ENCODE measurements around the gene BLMH. TPM values are rescaled to one million over a fixed set of nuclear protein-coding genes. Genes with fewer than 3 reads are reported as not detected.

The BLMH gene
- total and polyA plus RNA-seq, 2 donors (not counting 1 experiment from before 2014, with no cell fraction given) = 5.9 to 25.9 TPM

DNA sequence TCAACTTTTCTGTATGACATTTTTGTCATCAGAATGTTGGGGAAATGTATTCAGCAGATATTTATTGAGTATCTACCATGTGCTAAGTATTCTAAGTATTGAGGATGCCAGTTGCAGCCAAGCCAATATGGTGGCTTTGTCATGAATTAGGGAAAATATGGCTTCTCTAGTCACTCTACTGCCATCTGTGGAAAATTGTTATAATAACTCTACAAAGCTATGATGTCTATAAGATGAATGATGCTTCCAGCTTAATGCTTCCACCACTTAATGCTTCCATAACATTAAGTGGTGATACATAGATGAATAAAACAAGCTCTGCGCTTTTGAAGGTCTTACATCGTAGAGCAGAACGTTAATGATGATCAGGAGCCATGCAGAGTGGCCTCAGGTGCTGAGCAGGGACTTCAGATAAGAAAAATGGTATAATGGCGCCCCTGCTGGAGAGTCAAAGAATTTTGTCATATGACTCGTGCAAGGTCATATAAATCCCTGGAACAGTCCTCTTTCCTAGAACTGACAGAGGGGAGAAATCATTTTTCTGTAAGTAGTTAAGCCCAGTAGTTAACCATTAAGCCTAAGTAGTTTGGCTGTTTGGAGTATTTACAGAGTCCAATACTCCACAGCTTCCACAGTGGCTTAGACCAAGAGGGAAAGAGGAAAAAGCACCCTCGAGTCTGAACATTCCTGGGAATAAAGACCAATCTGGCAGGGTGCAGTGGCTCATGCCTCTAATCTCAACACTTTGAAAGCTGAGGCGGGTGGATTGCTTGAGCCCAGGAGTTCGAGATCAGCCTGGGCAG, 44.8 kb upstream of the BLMH start:
- ChIA-PET CTCF (interaction anchor here (0.6 to 9.6 kb wide), 19 partner anchors 9 to 1790 kb away, joined by 3 to 218 read pairs (median 3); no protein-coding TSS in a partner anchor), POLR2A (interaction anchor here (1.3 kb wide), 1 partner anchor 232 kb away, joined by 6 read pairs; no protein-coding TSS in a partner anchor)
- intact Hi-C loops (cut with micrococcal nuclease) = loop anchor here (1.0 kb wide), 2 partner anchors 211 to 232 kb away; no protein-coding TSS in a partner anchor
- H3K79me2 ChIP-seq (ENCODE audit: control insufficient read depth, insufficient read depth, low read length) = no peaks in the 10 kb centered on the region
- DNase-seq = peak; percentile 71
- H3K4me3 ChIP-seq (ENCODE audit: control extremely low read depth in 1 of 5, extremely low read depth in 1 of 5, insufficient read depth in 1 of 5, low read depth in 2 of 5, low read length in 4 of 5) = no peak overlapping the region
- TF ChIP-seq EZH2 (IDR thresholded peaks at IDR 0.05; ENCODE audit: borderline replicate concordance, insufficient read depth, low read depth, low read length, poor library complexity, severe bottlenecking) = no peak
- TF ChIP-seq, protein P1, sequence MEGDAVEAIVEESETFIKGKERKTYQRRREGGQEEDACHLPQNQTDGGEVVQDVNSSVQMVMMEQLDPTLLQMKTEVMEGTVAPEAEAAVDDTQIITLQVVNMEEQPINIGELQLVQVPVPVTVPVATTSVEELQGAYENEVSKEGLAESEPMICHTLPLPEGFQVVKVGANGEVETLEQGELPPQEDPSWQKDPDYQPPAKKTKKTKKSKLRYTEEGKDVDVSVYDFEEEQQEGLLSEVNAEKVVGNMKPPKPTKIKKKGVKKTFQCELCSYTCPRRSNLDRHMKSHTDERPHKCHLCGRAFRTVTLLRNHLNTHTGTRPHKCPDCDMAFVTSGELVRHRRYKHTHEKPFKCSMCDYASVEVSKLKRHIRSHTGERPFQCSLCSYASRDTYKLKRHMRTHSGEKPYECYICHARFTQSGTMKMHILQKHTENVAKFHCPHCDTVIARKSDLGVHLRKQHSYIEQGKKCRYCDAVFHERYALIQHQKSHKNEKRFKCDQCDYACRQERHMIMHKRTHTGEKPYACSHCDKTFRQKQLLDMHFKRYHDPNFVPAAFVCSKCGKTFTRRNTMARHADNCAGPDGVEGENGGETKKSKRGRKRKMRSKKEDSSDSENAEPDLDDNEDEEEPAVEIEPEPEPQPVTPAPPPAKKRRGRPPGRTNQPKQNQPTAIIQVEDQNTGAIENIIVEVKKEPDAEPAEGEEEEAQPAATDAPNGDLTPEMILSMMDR (IDR thresholded peaks at IDR 0.05) = peak; percentile 89
- 46% methylated on average over 4 of the region's 8 CpGs for WGBS (ENCODE audit: insufficient coverage)
- H3K9me3 ChIP-seq (ENCODE audit: control extremely low read depth in 1 of 3, control insufficient read depth in 2 of 3, insufficient read depth in 1 of 3, low read length in 2 of 3) = no peaks in the 10 kb centered on the region
- H3K4me3 Mint-ChIP-seq = no peak overlapping the region
- no peak overlapping the region for H3K27ac Mint-ChIP-seq
- H3K9me3 Mint-ChIP-seq (ENCODE audit: insufficient read depth) = no peaks in the 10 kb centered on the region
- peaks cover 11% of the 10 kb centered on the region for H3K4me1 Mint-ChIP-seq
- H3K4me1 ChIP-seq (ENCODE audit: control insufficient read depth in 2 of 2, insufficient read depth in 2 of 2, low read length in 2 of 2) = peaks cover 5 to 6% of the 10 kb centered on the region in 2 donors
- no peak overlapping the region for H2AFZ ChIP-seq (ENCODE audit: insufficient read depth, low read depth, low read length, poor library complexity, severe bottlenecking)
- ATAC-seq (ENCODE audit: low read depth) = peak; percentile 42
- H3K9ac ChIP-seq (ENCODE audit: low read length) = no peak overlapping the region
- H4K20me1 ChIP-seq (ENCODE audit: control insufficient read depth, insufficient read depth, low read length, poor library complexity, severe bottlenecking) = no peaks in the 10 kb centered on the region
- no peaks in the 10 kb centered on the region for H3K36me3 ChIP-seq (replicated peaks in 1 of 2; ENCODE audit: control extremely low read depth in 1 of 2, control insufficient read depth in 1 of 2, extremely low read depth in 1 of 2, insufficient read depth in 2 of 2, low read length in 1 of 2)
- H3K4me2 ChIP-seq (replicated peaks; ENCODE audit: low read depth, low read length, poor library complexity, severe bottlenecking) = no peak overlapping the region
- no peaks in the 10 kb centered on the region for H3K27me3 ChIP-seq (replicated peaks in 1 of 4; ENCODE audit: control extremely low read depth in 1 of 4, control insufficient read depth in 3 of 4, insufficient read depth in 4 of 4, low read length in 3 of 4)
- no peak overlapping the region for H3K27ac ChIP-seq (ENCODE audit: low read length in 2 of 2)
- peaks cover 7% of the 10 kb centered on the region for H3K27me3 Mint-ChIP-seq

DNA sequence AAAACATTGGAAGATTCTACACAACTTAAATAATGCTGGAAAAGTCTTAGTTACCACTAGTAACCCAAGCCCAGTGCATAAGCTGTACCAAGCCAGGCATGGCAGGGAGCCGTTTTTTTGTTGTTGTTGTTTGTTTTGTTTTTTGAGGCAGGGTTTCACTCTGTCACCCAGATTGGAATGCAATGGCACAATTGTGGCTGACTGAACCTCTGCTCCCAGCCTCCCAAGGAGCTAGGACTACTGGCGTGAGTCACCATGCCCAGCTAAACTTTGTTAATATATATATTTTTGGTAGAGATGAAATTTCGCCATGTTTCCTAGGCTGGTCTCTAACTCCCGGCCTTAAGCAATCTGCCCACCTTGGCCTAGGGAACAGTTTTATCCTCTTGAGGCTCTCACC, 42.7 kb upstream of the BLMH start:
- 100% methylated on average over 1 of the region's 4 CpGs for WGBS (ENCODE audit: insufficient coverage)
- H3K9me3 Mint-ChIP-seq (ENCODE audit: insufficient read depth) = no peaks in the 10 kb centered on the region
- intact Hi-C loops (cut with micrococcal nuclease) = no loop called here

More for the DNA sequence above, 42.7 kb upstream of the BLMH start:
- no peak overlapping the region for H2AFZ ChIP-seq (ENCODE audit: insufficient read depth, low read depth, low read length, poor library complexity, severe bottlenecking)
- TF ChIP-seq EZH2 (IDR thresholded peaks at IDR 0.05; ENCODE audit: borderline replicate concordance, insufficient read depth, low read depth, low read length, poor library complexity, severe bottlenecking) = no peak
- TF ChIP-seq, protein P1 (IDR thresholded peaks at IDR 0.05) = no peak
- H3K9me3 ChIP-seq (ENCODE audit: control extremely low read depth in 1 of 3, control insufficient read depth in 2 of 3, insufficient read depth in 1 of 3, low read length in 2 of 3) = no peaks in the 10 kb centered on the region
- peaks cover 2 to 5% of the 10 kb centered on the region in 2 donors for H3K4me1 ChIP-seq (ENCODE audit: control insufficient read depth in 2 of 2, insufficient read depth in 2 of 2, low read length in 2 of 2)
- H3K4me3 ChIP-seq (ENCODE audit: control extremely low read depth in 1 of 5, extremely low read depth in 1 of 5, insufficient read depth in 1 of 5, low read depth in 2 of 5, low read length in 4 of 5) = no peak overlapping the region
- H3K4me2 ChIP-seq (replicated peaks; ENCODE audit: low read depth, low read length, poor library complexity, severe bottlenecking) = no peak overlapping the region
- H3K27me3 ChIP-seq (replicated peaks in 1 of 4; ENCODE audit: control extremely low read depth in 1 of 4, control insufficient read depth in 3 of 4, insufficient read depth in 4 of 4, low read length in 3 of 4) = no peaks in the 10 kb centered on the region
- H3K79me2 ChIP-seq (ENCODE audit: control insufficient read depth, insufficient read depth, low read length) = no peaks in the 10 kb centered on the region
- POLR2A ChIA-PET = no interaction called here
- no peak for DNase-seq
- no peak for ATAC-seq (ENCODE audit: low read depth)
- H3K4me1 Mint-ChIP-seq = peaks cover 8% of the 10 kb centered on the region
- H3K9ac ChIP-seq (ENCODE audit: low read length) = no peak overlapping the region
- H4K20me1 ChIP-seq (ENCODE audit: control insufficient read depth, insufficient read depth, low read length, poor library complexity, severe bottlenecking) = no peaks in the 10 kb centered on the region
- H3K27ac ChIP-seq (ENCODE audit: low read length in 2 of 2) = no peak overlapping the region
- peaks cover 3% of the 10 kb centered on the region for H3K27me3 Mint-ChIP-seq
- H3K4me3 Mint-ChIP-seq = no peak overlapping the region
- CTCF ChIA-PET = interaction anchor here (0.8 to 9.6 kb wide), 7 partner anchors 11 to 239 kb away, joined by 3 to 218 read pairs (median 3); no protein-coding TSS in a partner anchor
- no peak overlapping the region for H3K27ac Mint-ChIP-seq
- H3K36me3 ChIP-seq (replicated peaks in 1 of 2; ENCODE audit: control extremely low read depth in 1 of 2, control insufficient read depth in 1 of 2, extremely low read depth in 1 of 2, insufficient read depth in 2 of 2, low read length in 1 of 2) = no peaks in the 10 kb centered on the region

Measured in B cell (primary cell).